NCI-H460 (cell line): ENCODE data around the gene MN1. TPM values are rescaled to one million over a fixed set of nuclear protein-coding genes. Genes with fewer than 3 reads are reported as not detected.

ENCODE experiments used
- DNase-seq: peaks from one replicate; pipeline ENCODE4 v3.0.0-alpha.2; 2016; ENCODE audit warnings: low read depth; ENCODE audit errors: extremely low read depth
- polyA plus RNA-seq: library from polyadenylated mRNA; depleted of rRNA; stranded (reverse); fragments of >200 nt; gene quantifications from 2 replicates; pipeline ENCODE4 v1.2.3, GENCODE V29; 2014; cell fraction: nucleus; rRNA removed
- total RNA-seq: library from RNA; depleted of rRNA; stranded (reverse); fragments of >200 nt; shearing (Covaris generic); gene quantifications from 2 replicates; pipeline ENCODE4 v1.2.3, GENCODE V29; 2014; rRNA removed

Gene MN1
- total RNA-seq, result 9.8 and 10.5 TPM in 2 replicates
- polyA plus RNA-seq, result 4.7 and 5.1 TPM in 2 replicates

DNA sequence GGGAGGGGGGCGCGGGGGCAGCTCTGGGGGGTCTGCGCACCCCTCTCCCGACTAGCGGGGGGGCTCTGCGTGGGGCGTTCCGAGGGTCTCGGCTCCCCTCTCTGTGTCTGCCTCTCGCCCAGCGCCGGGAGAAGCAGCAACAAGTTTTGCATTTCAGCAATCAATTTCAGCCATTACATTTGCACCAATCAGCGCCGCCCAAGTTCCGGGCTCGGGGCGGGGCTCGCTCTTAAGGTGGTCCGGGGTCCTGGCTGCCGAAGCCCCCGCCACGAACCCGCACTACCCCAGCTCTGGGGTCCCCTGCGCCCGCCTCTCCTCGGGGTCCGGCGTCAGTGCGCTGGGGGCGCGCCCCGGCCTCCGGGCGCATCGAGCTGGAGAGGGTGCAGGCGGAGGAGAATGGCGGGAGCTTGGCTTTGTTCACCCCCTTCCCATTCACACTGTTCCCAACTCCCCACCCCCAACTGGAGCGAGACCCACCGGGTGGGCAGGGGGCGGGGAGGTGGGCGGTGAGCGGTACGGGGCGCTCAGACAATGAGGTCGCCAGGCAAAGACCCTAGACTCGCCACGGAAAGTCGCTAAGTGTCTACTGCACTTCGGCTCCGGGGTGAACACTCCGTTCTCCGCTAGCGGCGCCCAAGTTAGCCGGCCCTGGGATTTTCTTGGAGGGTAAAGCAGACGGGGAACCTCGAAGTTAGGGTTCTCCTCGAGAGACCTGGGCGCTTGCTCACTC lies at the start of gene MN1:
MN1 (minus strand) TSS at position 141 of the 730 bp plus-strand sequence. CDS start 1,213 bp downstream, outside the sequence.
- DNase-seq, result peak; percentile 26

DNA sequence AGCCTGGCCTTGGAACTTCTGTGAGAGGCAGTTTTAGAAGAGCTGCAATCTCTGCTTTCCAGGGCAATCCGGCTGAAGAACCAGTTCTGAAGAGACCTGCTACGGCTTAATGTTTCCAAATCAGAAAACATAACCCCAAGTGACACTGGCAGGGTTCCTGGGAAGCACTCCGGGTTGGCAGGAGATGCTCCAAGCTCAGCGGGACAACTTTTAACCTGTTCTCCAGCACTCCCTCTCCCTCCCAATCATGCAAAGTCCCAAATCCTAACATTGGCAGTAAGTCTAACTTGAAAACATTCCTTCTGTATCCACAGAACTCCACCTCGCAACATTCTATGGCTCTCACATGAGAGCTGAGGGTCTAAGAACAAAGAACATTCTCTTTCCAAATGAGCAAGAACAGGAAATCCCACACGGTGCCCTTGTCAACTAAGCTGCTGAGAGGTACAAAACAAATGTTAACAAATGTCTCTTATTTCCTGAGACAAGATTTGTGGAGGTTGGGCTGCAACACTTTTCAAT lies 48.5 kb upstream of the MN1 start:
- no peak for DNase-seq

DNA sequence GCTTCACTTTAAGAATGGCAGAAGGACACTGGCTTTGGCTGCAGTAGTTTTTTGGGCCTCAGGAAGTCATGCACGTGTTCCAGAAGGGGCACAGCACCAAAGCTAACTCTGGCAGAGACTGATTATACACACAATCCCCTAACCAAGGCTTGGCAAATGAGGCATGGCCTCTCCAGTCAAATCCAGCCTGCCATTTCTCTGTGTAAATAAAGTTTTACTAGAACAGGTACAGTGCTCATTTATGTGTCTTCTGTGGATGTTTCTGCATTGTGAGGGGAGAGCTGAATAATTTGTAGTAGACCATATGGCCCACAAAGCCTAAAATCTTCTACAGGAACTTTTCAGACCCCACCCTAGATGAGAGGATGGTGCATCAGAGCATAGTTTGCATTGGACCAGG lies 46.4 kb upstream of the MN1 start:
- no peak for DNase-seq

DNA sequence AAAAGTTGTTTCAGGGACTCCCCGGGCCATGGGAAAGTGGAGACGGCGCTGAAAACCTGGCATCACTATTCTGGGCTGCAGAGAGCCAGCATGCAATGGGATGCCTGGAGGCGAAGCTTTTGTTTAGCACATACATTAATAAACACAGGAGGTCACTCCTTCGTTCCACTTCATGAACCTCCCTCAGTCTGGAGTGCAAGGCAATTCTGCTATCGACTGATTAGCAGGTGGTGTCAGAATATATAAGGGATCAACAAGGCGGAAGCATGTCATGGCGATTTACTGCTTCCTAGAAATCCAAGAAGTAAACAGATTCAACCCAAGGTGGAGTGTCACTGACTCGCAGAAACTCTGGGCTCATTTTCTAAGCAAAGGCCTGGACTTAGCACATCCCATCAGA lies 45.4 kb upstream of the MN1 start:
- no peak for DNase-seq

DNA sequence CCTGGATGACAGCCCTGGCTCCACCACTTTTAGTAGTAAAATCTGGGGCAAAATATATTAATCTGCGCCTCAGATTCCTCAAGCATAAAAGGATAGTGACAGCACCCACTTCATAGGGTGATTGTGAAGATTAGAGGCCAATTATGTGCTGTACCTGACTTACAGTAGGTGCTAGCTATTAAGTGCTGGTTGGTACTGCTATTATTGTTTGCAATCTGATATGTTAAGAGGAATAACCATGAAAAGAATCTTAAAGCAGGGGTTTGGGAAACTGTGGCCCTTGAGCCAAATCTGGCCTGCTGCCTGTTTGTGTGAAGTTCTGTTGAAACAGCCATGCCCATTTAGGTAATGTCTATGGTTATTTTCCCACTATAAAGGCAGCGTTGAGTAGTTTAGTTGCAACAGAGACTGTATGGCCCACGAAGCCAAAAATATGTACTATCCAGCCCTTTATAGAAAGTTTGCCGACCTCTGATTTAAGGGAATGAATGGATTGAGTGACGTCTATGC lies 44.7 kb upstream of the MN1 start:
- DNase-seq, result no peak

DNA sequence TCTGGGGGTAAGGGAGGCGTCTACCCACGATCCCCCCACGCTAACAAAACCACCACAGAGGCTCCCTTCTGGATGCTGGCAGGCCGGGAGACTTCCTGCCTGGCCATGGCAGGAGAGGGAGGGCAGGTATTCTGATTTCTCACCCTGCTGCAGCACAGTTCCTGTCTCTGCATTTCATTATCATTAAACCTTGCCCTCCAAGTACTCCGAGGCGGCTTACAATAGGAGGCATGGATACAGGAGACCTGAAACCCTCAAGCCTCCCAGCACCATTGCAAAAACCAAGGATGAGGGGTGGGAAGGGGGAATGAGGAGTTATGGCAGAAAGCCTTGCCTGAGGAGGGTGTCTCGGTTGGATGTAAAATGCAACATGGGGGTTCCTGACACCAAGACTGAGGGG lies 44.1 kb upstream of the MN1 start:
- DNase-seq, result no peak

DNA sequence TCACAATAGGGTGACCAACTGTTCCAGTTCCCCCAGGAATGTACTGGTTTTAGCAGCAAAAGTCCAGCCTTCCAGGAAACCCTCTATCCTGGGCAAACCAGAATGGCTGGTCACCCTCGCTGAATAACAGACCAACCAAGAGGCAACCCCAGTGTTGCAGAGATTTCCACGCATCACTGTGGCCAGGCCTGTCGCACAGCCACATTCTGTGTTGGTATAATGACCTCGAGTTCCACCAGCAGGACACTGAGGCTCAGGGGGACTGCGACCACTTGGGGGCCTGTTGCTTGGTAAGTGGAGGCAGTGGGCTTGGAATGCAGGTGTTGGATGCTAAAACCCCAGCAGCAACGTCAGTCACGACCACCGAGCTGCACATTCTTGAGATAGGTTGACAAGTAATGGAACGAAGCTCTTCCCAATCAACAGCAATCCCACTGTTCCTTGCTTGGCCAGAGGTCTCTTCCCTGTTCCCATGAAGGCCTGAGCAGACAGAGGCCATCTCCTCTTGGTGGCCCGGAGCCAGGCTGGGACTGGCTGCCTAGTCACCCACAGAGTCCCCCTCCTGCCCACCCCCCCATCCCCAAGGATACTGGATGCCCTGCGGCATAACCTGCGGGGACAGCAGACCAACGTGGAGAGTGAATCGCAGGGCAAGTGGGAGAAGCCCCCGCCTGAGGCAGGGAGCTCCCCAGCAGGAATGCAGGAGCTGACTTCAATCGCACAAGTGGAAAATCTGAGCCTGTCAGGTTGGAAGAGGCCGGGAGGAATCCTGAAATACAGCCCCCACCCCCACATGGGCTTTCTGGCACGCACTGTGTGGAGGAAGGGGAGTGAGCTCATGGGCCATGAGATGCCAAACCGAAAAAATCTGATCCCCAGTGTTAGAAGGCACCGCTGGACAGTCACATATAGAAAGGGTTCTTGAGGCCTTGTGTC lies 43.4 kb upstream of the MN1 start:
- DNase-seq, result no peak

DNA sequence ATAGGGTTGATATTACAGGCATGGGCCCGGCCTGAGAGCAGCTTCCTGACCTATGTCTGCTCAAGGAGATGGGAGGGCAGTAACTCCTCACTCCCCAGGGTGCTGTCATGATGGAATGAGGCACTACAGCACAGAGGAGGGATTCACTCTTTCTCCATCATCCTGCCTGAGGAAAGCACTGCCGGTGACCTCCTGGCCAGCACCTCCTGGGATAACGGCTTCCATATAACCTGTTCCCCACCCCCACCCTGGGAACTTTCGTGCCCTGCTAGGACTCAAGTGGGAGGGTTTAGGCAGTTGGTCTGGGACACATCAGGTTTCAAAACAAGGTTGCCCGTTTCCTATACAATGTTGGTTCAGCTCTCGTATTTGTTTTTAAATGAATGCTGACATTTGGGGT lies 42.7 kb upstream of the MN1 start:
- no peak for DNase-seq

DNA sequence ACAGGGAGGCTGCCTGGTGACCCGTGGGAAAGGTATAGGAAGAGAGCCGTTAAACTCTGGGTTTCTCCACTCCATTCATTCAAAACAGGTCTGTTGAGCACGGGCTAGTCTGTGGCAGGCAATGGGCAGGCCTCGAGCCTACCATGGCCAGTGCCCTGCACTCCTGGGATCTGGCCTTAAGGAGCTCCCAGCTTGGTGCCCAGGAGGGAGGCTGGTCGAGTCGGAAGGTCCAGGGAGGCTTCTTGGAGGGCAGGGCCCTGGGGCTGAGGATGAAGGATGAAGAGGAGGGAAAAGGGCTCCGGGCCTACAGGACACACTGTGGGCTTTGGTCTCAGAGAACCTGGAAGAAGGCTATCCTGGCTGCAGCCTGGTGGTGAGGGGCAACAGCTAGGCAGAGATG lies 41.9 kb upstream of the MN1 start:
- DNase-seq, result no peak

DNA sequence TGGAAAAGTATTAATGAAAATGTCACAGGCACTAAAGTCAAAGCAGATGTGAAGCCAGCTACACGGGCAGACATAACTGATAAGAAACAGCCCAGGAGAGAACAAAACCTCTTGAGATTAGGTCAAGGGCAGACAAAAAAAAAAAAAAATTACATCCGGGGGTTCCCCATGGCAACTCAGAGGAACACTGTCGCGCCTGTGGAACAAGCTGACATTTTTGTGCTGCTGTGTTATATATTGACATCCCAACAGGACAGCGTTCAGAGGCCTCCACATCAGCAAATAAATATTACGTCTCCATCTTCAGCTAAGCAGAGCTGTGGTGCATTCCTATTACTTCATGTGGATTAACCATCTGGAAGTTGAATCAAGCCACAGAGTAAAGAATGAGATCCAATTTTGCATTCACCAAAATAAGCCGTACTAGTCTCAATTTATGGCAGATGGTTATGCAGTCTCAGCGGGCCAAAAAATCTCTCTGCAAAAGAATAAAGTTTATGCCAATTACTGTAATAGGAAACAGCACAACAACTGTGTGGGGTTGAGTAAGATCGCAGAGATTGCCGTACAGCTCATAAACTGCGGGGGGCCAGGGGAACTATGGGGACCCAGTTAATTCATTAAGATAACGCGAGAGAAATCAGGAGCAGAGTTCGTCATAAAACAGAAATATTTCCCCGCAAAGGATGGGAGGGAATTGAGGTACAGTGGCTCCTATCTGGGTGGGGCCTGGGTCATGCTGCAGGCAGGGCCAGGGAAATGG lies 41.3 kb upstream of the MN1 start:
- no peak for DNase-seq

DNA sequence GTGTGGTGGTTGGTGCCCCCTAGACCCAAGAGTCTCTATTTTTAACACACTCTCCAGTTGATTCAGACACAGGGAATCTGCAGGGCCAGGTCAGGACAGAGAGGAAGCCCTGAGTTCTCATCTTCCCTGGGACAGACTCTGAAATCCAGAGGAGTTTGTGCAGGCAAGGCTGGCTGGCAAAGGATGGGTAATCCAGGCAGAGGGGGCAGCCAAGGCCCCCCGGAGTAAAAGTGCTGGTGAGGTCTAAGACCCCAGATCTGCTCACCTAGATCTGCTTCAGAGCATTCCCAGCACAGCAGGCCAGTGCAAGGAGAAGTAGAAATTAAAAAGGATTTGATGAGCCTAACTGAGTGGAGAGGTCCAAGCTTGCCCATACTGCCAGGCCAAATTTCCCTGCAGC lies 40.6 kb upstream of the MN1 start:
- no peak for DNase-seq

DNA sequence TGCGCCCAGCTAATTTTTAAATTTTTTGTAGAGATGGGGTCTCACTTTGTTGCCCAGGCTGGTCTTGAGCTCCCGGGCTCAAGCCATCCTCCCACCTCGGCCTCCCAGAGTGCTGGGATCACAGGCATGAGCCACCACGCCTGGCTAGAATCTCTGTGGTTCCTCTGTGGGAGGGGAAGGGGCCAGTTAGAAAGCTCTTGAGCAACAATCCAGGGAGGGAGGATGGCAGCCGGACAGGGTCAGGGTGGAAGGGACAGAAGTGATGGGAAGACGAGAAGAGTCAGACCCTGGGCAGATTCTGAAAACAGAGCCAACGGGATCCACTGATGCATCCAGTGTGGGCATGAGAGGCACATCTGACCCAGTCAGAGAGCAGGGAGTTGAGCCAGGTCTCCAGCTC lies 38.9 kb upstream of the MN1 start:
- no peak for DNase-seq

DNA sequence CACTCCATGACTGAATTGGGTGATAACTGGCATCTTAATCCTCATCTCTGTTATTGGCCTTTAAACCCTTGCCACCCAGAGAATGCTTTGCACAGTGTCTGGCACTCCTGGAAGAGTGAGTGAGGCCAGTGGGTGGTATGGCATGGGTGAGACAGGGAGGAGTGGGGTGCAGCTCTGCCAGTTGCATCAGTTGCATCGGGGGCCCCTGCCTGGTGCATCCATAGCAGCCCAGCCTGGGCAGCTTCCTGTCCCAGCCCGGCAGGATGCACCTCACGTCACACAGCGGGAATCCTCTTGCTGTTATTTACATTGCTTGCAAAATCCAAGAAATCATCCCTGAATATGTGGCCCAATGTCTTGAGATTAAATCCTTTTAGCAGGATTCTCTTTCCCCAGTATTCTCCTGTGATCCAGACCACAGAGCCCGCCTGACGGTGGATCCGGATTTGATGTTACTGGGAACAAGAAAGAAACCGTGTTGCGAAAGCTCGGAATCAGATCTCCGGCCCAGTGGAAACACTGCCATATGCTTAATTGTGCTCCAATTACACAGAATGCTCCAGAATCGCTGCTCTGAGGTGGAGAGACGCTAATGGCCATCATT lies 37.6 kb upstream of the MN1 start:
- DNase-seq, result no peak

DNA sequence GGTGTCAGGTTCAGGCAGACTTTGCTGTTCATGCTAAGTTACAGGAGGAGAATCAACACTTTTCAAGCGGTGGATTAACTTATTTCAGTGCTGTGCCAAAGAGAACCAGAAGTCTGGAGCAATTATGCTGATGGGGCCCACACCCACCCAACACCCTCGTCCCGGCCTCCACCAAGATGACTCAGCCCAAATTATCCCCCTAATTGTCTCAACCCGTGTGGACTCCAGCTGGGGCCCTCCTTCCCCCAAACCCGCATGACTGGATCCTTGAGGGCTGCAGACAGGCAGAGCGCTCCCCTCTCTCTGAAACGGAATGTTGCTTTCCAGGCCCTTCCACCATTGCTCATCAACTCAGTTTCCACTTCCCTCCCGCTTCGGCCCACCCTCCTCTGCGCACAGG lies 34.6 kb upstream of the MN1 start:
- no peak for DNase-seq

DNA sequence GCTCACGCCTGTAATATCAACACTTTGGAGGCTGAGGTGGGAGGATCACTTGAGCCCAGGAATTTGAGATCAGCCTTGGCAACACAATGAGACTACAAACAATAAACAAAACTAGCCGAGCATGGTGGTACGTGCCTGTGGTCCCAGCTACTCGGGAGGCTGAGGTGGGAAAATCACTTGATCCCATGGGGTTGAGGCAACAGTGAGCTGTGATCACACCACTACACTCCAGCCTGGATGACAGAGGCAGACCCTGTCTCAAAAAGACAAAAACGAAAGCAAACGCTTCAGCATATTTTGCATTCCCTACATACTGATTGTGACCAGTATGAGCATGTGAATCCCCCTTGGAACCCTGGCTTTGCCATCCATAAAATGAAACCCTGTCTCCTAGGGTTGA lies 33.9 kb upstream of the MN1 start:
- no peak for DNase-seq

DNA sequence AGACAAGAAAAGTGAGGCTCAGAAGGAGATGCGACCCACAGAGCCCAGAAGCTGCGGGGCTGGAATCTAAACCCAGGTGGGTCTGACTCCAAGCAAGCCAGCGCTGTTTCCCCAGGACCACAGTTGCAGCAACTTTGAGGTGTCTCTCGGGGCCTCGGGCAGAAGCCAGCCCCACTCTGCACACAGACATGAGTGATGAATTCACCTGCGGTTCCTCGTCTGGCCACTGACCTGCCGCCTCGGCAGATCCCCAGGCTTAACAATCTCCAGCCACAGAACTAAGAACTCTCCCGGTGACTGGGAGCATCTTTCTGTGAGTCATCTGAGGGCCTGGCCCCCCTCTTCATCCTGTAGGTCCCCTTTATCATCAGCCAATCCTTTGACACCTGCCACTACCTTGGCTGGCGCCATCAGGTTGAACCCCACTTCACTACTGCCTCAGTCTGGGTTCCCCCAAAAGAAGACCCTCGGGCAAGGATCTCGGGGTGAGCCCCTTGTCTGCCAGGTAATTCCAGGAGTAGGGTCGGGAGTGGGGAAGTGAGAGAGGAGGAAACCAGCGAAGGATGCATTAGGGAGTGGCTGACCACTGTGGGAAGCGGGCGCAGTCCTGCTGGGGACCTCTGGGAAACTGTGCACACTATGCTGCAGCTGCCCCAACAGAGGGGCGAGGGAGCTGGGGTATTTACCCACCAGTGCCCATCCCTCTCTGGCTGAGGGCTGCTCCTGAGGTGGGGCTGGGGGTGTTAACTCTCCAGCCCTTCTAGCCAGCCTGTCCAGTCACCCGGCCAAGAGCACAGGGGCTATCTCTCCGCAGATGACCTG lies 33.0 kb upstream of the MN1 start:
- DNase-seq, result no peak

DNA sequence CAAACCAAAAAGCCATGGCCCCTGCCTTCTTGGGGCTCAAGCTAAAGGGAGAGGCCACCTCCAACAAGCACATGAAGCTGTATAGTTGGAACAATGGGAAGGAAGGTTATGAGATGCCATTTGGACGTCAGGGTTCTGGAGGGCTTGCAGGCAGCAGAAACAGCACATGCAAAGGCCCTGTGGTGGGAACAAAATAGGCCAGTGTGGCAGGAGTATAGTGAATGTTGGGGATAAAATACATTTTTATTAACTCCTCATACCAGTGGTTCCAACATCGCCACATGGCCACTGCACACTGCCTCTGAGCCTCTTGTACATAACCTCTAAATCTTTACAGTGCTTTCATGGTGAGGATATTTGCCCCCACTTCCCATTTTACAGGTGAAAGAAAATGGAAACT lies 32.2 kb upstream of the MN1 start:
- DNase-seq, result no peak

DNA sequence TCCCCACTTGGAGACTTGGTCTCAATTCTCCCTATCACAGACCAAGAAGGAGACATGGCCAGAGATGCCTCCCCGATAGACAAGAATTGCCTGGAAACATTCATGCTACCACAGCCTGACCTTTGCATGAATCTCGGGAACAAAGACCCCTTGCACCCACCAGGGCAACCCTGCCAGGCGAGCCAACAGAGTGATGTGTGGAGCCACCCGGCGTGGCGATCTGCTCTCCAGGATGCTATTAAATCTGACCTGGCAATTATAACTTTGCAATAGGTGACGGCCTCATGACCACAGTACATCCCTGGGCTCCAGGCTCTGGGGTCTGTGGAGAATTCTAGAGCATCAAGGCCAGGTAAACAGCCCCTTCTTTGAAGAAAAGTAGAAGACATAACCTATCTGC lies 31.1 kb upstream of the MN1 start:
- no peak for DNase-seq

DNA sequence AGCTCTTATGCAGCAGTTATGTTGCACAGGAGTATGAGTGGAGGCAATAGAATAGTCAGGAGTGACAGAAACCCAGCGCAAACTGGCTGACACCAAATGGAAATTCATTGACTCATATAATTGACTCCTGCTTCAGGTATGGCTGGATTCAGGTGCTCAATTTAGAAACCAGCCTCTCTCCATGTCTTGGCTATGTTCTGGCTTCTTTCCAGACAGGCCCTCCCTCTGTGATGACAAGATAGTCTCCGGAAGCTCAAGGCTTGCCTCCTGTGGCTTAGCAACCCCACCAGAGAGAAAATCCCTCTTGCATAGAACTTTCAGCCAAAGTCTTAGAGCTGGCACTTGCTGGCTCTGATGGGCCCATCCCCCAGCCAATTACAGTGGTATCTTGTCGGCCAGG lies 28.1 kb upstream of the MN1 start:
- DNase-seq, result no peak
